ENCODE data around the gene ARRB1.

ARRB1 gene

GRCh38 chr11:75241906-75242644 lies 109.4 kb downstream of the ARRB1 start:
- DNase-seq: peak in 1 of 10 donors; percentile 74
- intact Hi-C loops (cut with DNase I): loop anchor here (1.0 kb wide), 1 partner anchor 102 kb away; no protein-coding TSS in a partner anchor

GRCh38 chr11:75241036-75241905 lies 110.2 kb downstream of the ARRB1 start:
- peak; percentile 69 to 97 (median 76) for DNase-seq
- intact Hi-C loops (cut with DNase I): loop anchor here (1.0 kb wide), 1 partner anchor 101 kb away; no protein-coding TSS in a partner anchor

GRCh38 chr11:75240311-75241035 lies 111.0 kb downstream of the ARRB1 start, which contains the start of gene TPBGL:
Gene TPBGL (plus strand): TSS chr11:75240774. CDS start chr11:75241050, 276 bp downstream.
- intact Hi-C loops (cut with DNase I): loop anchor here (1.0 kb wide), 1 partner anchor 100 kb away; no protein-coding TSS in a partner anchor
- DNase-seq: peak in 8 of 10 donors; percentile 12 to 94 (median 54)

- no peak for DNase-seq
- intact Hi-C loops (cut with DNase I): no loop called here
These were observed 111.8 kb downstream of the ARRB1 start for GRCh38 chr11:75239531-75240290.

- intact Hi-C loops (cut with DNase I): no loop called here
These were observed 112.6 kb downstream of the ARRB1 start for GRCh38 chr11:75238595-75239440.

DNA sequence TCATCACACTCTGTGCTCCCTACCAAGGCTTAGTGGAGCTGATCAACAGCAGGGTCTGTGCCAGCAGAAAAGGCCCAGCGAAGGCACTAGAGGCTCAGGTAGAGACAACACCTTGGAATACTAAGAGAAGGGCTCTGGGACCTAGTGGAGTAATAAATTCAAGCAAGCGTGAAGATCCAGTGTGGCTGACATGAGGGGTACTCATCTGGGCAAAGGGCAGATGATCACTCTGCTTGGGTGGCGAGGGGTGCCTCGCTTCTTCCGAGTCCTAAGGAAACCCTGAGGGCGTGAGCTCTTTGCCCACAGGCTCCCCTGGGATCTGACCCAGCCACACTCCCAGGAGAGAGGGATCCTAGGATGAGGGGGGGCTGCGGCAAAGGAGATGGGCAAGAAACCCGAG lies 114.4 kb downstream of the ARRB1 start:
- no peak for DNase-seq
- intact Hi-C loops (cut with DNase I): no loop called here

More at GRCh38 chr11:75238595-75239440, 112.6 kb downstream of the ARRB1 start:
- no peak for DNase-seq

- no peak for DNase-seq
- intact Hi-C loops (cut with DNase I): no loop called here
These were observed 115.4 kb downstream of the ARRB1 start for GRCh38 chr11:75236062-75236461.

- intact Hi-C loops (cut with DNase I): no loop called here
- no peak for DNase-seq
These were observed 117.7 kb downstream of the ARRB1 start for GRCh38 chr11:75233754-75234172.

- intact Hi-C loops (cut with DNase I): no loop called here
- no peak for DNase-seq
These were observed 120.8 kb downstream of the ARRB1 start for GRCh38 chr11:75230621-75231020.

- DNase-seq: no peak
- intact Hi-C loops (cut with DNase I): no loop called here
These were observed 122.0 kb downstream of the ARRB1 start for GRCh38 chr11:75229466-75229865.

GRCh38 chr11:75225794-75226193 lies 125.7 kb downstream of the ARRB1 start:
- peak in 1 of 10 donors; percentile 40 for DNase-seq

DNA sequence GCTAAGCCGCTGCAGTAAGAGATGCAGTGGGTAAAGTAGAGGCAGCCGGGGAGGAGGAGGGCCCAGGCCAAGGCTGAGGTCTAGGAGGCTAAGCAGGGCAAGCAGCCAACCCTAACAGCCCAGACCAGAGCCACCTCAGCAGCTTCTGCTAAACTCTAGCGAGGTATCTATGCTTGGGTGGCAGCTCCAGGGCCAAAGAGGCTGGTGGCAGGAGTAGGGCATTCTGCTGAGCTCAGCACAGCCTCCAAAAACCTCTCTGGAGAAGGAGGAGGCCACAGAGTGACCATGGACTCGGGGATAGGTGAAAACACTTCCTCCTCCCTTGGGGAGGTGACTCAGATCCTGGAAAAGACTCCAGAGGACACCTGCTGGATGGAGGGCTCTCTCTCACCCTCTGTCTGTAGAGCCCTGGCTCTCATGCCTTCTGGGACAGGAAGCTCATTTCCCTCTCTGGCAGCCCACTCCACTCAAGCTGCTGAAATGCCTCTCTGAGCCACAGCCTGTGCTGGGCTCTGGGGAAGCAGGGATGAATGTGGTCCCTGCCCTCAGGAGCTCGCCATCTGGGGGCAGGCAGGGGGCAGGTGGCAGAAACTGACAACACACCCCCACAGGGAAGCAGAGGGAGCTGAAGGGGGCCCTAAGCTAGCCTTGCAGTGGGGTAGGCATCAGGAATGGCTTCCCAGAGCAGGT lies 127.4 kb downstream of the ARRB1 start:
- intact Hi-C loops (cut with DNase I): no loop called here
- DNase-seq: peak in 1 of 10 donors; percentile 44

More at GRCh38 chr11:75225794-75226193, 125.7 kb downstream of the ARRB1 start:
- intact Hi-C loops (cut with DNase I): no loop called here

DNA sequence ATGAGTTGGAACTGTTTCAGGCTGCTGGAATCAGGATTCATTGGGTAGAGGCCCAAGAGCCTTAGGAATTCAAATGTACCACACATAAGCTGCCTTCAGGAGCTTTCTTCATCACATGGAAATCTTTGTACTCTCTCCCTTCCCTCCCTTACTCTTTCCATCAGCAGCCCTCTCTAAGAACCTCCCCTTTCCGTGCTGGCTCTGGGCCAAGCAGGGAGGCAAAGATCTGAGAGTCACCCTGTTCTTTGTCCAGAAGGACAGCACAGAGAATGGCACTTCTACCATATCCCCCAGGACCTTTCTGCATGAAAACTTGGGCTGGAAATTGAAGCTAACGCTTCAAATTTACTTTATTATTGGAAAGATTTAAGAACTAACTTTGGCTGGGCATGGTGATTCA lies 131.6 kb downstream of the ARRB1 start:
- intact Hi-C loops (cut with DNase I): no loop called here
- peak in 1 of 10 donors; percentile 30 for DNase-seq

DNA sequence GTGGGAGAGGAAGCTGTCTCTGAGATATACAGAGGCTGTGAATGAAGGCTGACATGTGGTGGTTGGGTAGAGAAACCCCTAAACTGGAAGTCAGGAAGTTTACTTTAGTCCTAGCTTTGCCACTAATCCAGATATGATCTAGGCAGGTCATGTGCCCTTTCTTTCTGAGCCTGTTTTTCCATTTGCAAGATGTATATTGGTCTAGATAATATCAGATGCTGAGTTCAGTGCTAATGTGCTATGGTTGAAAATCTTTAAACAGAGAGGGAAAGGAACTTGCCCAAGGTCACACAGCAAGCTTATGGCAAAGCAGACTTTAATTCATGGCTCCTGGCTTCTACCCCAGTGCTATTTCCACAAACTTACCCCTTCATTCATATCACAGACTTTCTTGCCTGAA lies 136.6 kb downstream of the ARRB1 start:
- no peak for DNase-seq
- intact Hi-C loops (cut with DNase I): no loop called here

GRCh38 chr11:75214411-75214821 lies 137.0 kb downstream of the ARRB1 start:
- DNase-seq: peak in 6 of 10 donors; percentile 24 to 85 (median 54)
- intact Hi-C loops (cut with DNase I): no loop called here
